ENCODE data around the gene CPSF4L.

The CPSF4L gene

GRCh38 chr17:73199751-73200317 lies 61.8 kb downstream of the CPSF4L start:
- DNase-seq: no peak

DNA sequence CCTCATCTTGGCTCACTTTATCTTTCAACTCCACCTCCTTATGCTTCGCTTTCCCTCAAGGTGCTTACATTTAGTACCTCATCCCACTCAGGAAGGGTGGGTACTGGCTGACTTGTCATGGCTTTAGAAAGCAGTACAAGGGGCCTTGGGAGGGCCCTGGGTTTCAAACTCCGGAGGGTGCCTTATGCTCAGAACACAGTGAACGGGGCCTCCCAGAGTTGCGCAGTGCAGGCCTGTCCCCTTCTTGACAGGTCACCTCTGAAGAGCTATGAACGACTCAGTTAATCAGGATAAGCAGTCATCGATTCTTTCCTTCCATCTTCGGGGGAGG lies 62.8 kb downstream of the CPSF4L start:
- DNase-seq: no peak

Data from right kidney (tissue), 1 donor.